ENCODE measurements around the gene TMEM59.
"Not testable (repeated sequence)": the region's sequence is repeated elsewhere in the genome, so short reads cannot be mapped to it uniquely, and the experiment has no call there.

Gene TMEM59

DNA sequence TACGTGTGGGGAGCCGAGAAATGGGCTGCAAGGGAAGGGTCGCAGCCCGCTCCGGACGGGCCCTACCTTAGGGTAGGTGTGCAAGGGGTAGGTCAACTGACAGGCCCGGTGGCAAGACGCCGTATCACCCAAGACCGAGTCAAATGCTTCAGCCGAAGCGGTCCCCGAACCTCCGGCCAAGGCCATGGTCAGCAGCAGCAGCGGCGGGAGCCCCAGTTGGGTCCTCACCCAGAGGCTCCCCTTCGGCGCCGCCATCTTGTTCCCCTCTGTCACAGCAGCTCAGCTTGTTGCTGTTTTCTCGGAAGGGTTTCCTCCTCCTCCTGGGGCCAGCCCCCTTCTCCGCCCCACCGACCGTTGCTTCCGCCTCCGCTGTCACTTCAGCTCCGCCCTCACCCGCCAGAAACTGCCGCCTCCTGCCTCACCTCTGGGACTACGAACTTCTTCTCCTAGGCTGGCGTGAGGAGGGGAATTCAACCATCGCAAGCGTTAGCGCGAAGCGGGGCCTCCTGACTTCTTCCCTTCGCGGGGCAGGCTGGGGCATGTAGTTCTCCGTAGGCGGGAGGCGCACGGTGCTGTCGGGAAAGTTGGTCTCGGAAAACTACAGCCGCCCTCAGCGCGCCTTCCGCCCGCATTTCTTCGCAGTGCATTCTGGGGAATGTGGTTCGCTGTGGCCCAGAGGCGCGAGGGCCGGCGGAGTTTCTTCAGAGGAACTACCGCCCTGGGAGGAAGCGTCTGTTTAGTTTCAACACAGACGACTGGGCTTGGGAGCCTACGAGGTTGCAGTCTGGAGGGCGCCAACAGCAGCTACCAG is at the start of gene TMEM59, which contains the start of gene TCEANC2:
TMEM59 (minus strand) TSS at position 271 of the 811 bp plus-strand sequence; CDS start at position 255, 16 bp downstream.
TCEANC2 (plus strand) TSS at position 675 of the 811 bp plus-strand sequence. CDS start 815 bp downstream, outside the sequence.
- DNase-seq (ENCODE audit: low read depth): peak; percentile 98

GRCh38 chr1:54100500-54100899 is 47.5 kb upstream of the TMEM59 start:
- DNase-seq (ENCODE audit: low read depth): no peak

- DNase-seq (ENCODE audit: low read depth): no peak
Observed at GRCh38 chr1:54099061-54099610, 46.1 kb upstream of the TMEM59 start.

DNA sequence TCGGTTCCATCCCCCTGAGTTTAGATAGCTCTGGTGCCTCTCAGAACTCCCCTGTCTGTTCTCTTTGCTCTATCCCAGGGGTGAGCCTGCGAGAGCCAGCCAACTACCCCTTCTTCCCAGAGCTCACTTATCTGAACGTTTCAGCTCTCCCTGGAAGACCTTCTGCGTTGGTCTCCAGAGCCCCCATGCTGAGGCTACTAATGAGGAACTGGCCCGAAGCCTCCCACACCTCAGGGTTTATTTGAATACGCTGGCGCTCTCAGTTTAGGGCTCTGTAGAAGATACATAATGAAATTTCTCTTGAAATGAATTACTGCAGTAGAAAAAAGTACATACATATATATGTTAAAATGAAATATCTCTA is 43.9 kb upstream of the TMEM59 start:
- DNase-seq (ENCODE audit: low read depth): no peak

DNA sequence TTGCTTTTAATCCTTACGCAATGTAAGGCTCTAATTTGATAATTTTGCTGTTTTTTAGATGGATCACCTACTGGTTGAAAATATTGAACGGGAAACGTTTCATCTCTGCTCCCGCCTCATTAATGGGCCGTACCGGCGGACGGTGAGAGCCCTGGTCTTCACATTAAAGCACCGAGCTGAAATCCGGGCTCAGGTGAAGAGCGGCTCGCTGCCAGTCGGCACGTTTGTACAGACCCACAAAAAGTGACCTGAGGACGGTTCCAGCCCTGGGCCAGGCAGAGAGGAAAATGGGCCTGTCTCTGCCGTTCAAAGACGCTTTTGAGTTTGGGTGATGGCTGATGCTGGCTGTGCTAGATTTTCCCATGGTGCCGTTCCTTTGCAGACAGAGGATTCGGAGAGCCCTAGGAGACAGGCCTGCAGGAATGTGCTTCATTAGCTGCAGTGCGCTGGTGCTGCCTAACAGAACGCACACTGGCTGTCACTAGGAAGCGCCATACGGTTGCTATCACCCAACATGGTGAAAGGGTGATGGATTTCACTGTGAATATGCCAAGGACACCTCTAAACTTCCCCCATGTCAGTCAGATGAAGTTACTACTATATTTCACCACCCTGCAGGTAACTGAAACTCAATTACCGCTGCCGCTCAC is 43.3 kb upstream of the TMEM59 start:
- no peak for DNase-seq (ENCODE audit: low read depth)

- no peak for DNase-seq (ENCODE audit: low read depth)
Observed at GRCh38 chr1:54095546-54096226, 42.7 kb upstream of the TMEM59 start.

DNA sequence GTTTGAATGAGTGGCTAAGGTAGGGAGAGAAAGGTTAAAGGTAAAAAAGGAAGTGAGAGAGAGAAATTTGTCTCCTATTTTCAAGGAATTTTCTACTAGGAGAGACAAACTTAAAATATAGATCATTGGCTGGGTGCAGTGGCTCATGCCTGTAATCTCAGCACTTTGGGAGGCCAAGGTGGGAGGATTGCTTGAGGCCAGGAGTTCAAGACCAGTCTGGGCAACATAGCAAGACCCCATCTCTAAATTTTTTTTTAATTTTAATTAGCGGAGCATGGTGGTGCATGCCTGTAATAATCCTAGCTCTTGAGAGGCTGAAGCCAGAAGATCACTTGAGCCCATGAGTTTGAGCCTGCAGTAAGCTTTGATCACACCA is 41.7 kb upstream of the TMEM59 start:
- not testable (repeated sequence) for DNase-seq (ENCODE audit: low read depth)

- no peak for DNase-seq (ENCODE audit: low read depth)
Observed at GRCh38 chr1:54094001-54094729, 41.2 kb upstream of the TMEM59 start.

DNA sequence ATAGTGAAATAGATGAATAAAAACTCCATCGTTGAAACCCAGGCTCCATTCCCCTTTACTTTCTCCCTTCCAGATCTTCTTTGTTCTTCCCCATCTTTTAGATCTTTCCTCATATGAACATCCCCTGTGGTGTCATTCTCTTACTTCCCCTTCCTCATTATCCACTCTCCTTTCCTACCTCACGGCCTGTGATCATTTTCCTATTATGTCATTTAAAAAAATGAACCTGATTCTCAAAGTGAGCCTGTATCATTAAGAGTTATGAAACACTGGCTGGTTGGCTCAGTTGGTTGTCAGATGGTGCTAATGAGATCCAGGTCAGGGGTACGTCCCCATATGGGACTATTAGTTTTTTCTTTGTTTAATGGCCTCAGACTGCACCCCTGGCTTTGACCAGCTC is 38.7 kb upstream of the TMEM59 start:
- no peak for DNase-seq (ENCODE audit: low read depth)

DNA sequence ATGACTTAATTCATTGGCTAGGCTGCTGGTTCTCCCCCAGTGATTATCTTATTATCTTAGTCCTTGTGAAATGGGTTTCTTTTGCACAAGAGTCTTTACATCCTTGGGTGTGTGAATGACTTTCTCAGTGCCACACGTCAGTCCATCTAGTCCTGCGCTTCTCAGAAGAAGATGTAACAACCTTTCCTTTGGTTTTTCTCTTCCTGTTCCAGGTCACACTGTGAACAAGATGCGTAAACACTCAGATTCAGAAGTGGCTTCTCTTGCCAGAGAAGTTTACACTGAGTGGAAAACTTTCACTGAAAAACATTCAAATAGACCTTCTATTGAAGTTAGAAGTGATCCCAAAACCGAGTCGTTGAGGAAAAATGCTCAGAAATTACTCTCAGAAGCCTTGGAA is 35.4 kb upstream of the TMEM59 start:
- no peak for DNase-seq (ENCODE audit: low read depth)

- DNase-seq (ENCODE audit: low read depth): no peak
Observed at GRCh38 chr1:54086754-54087153, 33.8 kb upstream of the TMEM59 start.

GRCh38 chr1:54084794-54085193 is 31.8 kb upstream of the TMEM59 start:
- no peak for DNase-seq (ENCODE audit: low read depth)

DNA sequence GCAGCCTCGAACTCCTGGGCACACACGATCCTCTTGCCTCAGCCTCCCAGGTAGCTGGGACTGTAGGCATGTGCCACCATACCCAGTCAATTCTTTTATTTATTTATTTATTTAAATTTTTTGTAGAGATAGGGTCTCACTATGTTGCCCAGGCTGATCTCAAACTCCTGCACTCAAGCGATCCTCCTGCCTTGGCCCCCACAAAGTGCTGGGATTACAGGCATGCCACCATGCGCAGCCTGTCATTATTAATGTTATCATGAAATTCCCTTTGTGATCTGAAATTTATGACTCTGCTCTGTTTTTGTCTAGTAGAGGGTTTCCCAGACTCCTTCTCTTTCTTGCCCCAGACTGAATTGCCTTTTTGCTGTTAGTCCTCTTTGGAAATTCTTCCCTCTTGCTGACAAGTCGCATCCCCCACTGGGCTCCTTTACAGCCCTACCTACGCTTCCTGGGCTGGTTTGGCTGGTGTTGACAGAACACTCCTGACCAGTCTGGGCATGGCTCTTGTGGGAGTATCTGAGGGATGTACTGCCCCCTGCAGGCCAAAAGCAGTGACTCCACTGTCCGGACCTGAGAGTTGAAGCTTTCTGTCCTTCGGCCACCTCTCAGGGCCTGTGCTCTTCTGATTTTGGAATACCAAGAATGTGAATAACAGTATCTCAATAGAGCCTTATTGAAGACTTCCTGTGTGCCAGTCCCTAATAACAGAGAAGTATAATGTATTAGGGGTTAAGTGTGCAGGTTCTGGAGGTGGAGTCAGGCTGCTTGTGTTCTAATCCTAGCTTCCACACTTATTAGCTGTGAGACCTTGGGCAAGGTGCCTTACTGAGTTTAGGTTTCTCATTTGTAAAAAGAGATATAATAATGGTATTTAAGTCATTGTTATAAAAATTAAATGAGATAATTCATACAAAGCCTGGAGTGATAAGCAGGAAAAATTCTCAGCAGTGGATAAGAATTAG is 28.6 kb upstream of the TMEM59 start:
- DNase-seq (ENCODE audit: low read depth): peak; percentile 51

GRCh38 chr1:54080598-54081049 is 27.6 kb upstream of the TMEM59 start:
- no peak for DNase-seq (ENCODE audit: low read depth)

- no peak for DNase-seq (ENCODE audit: low read depth)
Observed at GRCh38 chr1:54077359-54077758, 24.4 kb upstream of the TMEM59 start.

DNA sequence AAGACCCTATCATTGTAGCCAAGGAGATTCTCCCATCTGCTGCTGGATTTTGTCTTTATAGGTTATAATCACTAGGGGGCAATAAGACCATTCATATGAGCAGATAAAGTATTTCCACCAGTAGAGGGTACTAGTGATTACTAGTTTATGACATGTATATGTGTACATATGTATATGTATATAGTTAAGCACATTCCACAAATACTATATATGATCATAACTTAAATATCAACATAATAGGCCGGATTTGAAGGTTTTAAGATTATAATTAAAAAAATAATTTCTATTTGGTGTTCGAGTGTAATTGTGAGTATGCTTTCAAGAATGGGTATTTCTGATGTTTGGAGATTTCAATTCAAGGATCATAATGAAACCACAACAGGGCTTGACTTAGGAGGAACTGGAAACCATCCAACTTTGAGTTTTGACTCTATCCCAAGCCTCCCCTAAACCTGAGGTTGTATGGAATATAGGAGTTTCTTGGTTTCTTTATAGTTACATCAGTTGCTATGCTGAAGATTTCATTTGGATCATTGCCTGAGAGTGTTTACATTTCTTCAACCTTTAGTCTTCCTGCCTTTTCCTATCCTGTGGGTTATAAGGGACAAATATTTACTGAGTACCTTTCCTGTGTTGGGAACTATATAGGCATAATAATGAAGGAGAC is 17.3 kb upstream of the TMEM59 start:
- DNase-seq (ENCODE audit: low read depth): peak; percentile 35

GRCh38 chr1:54069791-54070170 is 16.8 kb upstream of the TMEM59 start:
- no peak for DNase-seq (ENCODE audit: low read depth)

- DNase-seq (ENCODE audit: low read depth): no peak
Observed at GRCh38 chr1:54064299-54064698, 11.3 kb upstream of the TMEM59 start.

- DNase-seq (ENCODE audit: low read depth): no peak
Observed at GRCh38 chr1:54054438-54054749, 1.4 kb upstream of the TMEM59 start.

DNA sequence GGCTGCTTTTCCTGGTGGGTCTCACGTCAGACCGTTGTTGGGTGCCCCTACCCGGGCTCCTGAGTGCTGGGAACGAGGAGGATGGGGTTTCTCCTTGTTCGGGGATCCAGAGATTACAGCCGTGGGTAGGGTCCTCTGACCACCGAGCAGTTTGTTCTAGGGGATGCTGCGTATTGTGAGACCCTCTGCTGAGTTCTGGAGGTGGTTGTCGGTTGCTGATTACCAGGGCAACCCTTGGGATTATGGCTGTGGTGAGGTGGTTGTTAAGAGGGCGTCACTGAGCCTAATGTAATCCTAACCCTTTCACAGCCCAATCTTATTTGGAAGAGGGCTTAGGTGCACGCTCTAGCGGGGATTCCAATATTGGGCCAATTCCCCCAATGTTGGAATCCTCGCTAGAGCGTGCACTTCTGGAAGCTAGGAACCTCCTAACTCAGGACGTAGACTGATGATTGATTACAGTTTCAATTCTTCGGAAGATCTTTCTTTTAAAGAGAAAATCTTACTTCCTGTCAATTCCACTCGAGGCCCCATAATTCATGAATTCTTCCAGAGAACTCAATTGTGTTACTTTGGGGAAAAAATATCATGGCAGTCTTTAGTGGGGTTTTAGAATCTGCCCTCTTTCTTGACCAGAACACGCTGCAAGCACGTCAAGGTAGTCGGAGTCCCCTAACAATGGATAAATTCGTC is 887 bp upstream of the TMEM59 start:
- no peak for DNase-seq (ENCODE audit: low read depth)
